Measurements from ENCODE around the gene MLLT10.

DNA sequence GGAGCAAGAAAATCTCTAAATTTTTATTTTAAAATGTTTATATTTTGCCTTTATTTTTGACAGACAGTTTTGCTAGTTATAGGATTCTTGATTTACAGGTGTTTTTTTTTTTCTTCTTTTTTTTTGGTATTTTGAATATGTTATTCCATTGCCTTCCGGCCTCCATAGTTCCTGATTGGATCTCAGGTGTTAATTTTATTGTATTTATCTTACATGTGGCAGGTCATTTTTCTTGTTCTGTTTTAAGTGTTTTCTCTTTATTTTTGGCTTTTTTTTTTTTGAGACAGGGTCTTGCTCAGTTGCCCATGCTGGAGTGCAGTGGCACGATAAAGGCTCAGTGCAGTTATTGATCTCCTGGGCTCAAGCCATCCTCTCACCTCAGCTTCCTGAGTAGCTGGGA is 73.9 kb downstream of the MLLT10 start:
- TF ChIP-seq, protein P1, sequence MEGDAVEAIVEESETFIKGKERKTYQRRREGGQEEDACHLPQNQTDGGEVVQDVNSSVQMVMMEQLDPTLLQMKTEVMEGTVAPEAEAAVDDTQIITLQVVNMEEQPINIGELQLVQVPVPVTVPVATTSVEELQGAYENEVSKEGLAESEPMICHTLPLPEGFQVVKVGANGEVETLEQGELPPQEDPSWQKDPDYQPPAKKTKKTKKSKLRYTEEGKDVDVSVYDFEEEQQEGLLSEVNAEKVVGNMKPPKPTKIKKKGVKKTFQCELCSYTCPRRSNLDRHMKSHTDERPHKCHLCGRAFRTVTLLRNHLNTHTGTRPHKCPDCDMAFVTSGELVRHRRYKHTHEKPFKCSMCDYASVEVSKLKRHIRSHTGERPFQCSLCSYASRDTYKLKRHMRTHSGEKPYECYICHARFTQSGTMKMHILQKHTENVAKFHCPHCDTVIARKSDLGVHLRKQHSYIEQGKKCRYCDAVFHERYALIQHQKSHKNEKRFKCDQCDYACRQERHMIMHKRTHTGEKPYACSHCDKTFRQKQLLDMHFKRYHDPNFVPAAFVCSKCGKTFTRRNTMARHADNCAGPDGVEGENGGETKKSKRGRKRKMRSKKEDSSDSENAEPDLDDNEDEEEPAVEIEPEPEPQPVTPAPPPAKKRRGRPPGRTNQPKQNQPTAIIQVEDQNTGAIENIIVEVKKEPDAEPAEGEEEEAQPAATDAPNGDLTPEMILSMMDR (IDR thresholded peaks at IDR 0.05; ENCODE audit: poor library complexity): no peak
- no peak for TF ChIP-seq EZH2 (IDR thresholded peaks at IDR 0.05; ENCODE audit: borderline replicate concordance)

Data from hepatocyte (in vitro differentiated cells).